Medulla oblongata (tissue), 1 donor: ENCODE data around the gene CD209.

ENCODE experiments used
- DNase-seq: peaks from one replicate; pipeline ENCODE4 v3.0.0-alpha.2; 2015; ENCODE audit errors: extremely low spot score

CD209 gene

DNA sequence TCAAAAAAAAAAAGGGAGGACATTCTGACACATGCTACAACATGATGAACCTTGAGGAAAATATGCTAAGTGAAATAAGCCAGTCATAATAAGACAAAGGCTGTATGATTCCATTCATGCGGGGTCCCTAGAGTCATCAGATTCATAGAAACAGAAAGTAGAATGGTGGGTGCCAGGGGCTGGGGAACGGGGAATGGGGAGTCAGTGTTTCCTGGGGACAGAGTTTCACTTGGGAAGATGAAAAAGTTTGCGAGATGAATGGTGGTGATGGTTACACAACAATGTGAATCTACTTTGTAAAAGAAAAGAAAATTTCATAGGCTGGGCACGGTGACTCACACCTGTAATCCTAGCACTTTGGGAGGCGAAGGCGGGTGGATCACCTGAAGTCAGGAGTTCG lies 9.3 kb downstream of the CD209 start:
- no peak for DNase-seq

DNA sequence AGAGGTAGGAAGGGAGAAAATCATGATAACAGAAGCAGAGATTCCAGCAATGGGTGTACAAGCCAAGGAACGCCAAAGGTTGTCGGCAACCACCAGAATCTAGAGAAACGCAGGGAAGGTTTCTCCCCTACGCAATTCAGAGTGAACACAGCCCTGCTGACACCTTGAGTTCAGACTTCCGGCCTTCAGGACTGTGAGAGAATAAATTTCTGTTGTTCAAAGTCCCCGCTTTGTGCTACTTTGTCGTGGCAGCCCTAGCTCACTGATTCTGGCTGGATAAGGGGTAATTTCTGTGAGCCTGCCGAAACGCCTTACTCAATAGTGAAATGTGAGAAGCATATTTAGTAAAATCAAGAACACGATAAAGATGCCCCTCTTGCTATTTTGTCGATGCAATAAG lies 10.1 kb downstream of the CD209 start:
- DNase-seq, result no peak

DNA sequence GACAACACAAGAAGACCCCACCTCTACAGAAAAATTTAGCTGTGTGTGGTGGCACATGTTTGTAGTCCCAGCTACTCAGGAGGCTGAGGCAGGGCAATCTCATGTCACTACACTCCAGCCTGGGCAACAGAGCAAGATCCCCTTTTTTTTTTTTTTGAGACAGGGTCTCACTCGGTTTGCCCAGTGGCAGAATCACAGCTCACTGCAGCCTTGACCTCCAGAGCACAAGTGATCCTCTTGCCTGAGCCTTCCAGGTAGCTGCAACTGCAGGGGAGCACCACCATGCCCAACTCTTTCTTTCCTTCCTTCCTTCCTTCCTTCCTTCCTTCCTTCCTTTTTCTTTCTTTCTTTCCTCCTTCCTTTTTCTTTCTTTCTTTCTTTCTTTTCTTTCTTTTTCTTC lies 11.2 kb downstream of the CD209 start:
- DNase-seq, result no peak

DNA sequence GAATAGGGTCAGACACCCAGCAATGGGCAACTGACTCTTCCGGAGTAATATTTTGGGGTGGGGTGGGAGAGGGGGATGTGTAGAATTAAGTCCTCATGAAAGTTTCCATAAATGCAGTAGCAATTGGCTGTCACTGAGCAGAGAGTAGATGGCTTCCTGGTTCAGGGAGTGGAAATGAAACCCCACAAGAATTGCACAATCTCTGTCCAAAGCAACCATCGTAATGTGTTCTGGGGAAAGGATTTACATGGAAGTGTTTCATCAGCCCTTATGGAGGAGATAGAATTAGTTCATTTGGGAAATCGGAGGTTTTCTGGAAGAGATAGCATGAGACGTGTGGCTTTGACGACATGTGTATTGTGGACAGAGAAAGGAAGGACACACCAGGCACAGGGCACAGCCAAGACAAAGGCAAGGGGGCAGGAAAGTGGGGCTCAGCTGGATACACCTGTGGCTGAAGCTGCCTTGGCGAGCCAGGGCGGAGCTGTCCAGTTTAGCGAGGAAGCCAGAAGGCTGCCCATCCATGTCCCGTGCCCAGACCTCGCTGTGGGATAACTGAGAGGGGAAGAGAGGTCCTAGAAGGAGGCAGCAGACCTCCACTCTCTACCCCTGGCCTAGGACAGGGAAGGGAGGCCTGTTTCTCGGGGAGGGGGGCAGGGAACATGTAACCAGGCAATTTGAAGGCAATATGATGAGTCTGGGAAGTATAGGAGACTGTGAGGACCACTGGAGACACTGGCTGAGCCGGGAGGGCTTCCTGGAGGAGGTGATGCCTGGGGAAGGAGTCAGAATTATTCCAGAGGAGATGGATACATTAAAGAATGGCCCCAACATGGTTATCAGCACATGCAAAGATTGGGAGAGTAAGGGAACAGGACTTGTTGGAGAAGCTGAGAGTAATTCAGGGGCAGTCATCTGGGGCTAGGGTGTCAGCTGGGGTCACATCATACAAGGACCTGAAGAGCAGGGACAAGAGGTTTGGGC lies 12.8 kb downstream of the CD209 start:
- DNase-seq, result peak; percentile 54

DNA sequence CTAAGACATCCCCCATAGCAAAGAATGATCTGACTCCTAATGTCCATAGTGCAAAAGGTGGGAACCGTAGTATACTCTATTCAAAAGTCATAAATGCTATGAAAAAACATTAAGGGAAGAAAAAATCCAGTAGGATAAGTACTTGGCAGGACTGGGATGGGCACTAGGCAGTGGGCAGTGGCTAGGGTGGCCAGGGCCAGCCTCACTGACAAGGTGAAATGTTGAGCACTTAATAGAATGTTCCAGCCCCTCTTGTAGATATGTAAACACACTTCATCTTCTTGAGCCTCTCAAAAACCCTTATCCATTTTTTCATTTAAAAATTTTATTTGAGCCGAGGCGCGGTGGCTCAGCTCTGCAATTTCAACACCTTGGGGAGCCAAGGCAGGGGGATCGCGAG lies 14.0 kb downstream of the CD209 start:
- DNase-seq, result no peak

DNA sequence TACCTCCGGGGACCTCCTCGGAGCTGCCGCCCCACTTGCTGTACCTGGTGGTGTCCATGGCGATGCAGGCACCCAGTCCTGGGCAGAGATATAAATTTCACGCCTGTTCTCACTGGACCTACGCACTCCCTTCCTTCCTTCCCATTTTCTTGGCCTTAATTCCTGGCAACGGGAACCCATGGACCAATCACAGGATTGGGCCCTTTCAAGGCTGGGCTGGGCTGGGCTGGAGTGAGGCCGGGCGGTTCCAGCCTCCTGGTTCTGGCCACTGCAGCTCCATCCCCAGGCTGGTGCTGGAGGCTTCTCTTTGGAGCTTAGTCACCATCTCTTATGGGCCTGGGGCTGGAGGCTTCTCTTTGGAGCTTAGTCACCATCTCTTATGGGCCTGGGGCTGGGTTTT lies 15.3 kb downstream of the CD209 start, which contains the start of gene CLEC4G:
TSS of gene CLEC4G (minus strand) at position 66 of the 400 bp plus-strand sequence. CDS start at position 58, 8 bp downstream.
- no peak for DNase-seq

DNA sequence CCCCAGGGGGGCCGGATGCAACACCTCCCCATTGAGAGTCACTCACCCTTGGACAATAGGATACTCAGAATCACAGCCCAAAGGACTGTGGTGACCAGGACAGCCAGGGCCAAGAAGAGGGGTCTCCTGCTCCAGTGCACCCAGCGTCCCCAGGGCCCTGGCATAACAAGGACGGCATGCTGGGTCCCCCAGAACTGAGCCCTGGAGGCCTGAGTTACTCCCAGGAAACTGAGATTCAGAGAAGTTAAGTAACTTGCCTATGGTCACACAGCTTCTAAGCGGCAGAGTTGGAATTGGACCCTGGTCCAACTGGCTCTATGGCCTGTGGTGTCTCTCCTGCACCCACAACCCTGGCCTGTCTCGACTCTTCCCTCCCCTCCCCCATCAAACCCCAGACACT lies 15.7 kb downstream of the CD209 start:
- no peak for DNase-seq

DNA sequence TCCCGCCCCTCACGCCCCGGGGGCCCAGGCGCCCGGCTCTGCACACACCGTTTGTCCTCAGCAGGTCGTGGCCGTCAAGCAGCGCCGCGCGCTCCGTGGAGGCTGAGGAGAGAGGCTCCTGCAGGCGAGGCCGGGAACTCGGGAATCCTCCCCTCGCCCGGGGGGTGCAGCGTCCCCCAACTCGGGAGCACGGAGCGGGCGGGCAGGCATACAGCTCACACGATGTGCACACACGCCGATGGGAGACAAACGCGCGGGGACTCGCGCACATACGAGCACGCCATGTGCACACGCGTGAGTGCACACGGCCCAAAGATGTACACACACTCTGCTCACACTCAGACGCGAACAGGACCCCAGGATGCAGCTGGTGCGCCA lies 16.1 kb downstream of the CD209 start:
- DNase-seq, result no peak

DNA sequence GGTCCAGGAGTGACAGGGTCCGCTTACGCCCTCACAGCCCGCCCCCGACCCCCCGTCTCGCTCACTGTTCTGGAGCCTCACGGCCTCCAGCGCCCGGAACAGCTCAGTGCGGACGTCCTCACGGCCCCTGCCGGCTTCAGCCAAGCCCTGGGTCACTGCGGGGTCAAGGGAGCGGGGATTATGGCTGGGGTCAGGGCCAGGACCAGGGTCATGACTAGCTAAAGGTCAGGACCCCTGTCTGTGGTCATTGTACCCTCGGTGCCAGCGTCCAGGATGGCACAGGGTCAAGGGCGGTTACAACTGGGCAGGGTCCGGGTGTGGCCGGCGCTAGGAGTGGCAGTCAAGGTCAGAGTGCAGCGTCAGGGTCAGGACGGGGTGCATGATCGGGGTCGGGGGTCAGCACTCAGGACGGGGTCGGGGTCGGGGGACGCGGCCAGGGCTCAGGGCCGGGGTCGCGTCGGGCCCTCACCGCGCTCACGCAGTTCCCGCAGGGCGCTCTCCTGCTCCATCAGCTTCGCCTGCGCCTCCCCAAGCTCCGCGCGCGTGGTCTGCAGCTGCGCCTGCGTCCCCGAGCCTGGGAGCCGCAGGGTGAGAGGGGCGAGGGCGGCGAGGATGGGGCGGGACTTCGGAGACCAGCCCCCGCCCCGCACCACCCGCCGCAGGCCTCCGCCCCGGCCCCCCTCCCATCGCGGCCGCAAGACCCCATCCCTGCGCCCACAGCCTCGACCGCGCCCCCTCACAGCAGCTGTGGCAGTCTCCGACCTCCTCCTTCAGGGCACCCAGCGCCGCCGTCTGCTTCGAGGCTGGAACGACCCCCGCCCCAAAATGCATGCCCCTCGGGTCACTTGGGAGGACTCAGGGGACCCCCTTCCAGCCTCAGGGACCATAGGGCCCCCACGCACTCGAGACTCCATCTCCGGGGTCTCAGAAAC lies 16.8 kb downstream of the CD209 start:
- DNase-seq, result no peak

DNA sequence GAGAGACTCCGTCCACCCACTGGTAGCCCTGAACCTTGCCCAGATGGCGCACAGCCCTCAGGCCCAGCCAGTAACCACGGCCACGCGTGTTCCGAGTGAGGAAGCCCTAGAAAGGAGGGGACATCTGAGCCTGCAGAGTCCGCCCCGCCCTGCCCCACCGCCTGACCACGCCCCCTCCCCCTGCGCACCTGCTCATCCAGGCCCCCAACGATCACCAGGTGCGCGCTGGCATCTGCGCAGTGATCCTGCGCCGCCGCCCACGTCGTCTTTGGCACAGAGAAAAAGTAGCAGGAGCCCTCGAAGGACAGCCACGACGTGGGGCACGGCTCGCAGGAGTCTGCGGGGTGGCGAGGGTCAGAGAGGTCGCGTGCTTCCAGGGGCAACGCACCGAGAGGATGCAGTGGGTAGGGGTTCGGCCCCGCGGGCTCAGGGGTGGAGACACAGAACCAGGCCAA lies 17.5 kb downstream of the CD209 start:
- no peak for DNase-seq

DNA sequence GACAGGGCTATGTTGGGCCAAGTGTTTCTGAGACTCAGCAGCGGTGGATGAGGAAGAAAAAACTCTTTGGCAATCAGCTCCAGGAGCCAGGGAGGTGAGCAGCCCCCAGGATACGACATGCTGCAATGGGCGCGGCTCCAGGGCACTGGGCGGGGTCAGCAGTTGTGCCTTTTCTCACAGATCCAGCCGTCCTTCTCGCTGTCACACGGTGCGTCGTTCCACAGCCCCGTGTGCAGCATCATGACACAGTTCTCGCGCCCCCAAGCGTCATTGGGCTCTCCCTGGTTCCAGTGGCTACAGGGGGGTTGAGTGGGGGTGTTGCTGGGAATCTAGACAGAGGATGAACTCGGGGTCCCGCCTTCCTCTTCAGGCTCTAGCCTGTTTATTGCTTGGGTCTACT lies 18.1 kb downstream of the CD209 start:
- DNase-seq, result no peak

DNA sequence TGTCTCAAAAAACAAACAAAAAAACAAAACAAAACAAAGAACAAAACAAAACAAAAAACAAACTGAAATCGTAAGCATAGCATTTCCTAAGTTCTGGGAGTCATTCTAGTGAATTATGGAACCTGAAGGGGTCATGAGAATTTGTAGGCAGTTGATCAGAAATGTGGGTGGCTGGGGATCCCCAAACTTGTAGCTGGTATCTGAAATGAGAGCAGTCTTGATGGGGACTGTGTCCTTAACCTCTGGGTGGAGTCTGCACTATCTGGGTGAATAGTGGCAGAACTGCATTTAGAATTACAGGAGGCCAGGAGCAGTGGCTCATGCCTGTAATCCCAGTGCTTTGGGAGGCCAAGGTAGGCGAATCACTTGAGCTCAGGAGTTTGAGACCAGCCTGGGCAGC lies 21.5 kb downstream of the CD209 start:
- no peak for DNase-seq

DNA sequence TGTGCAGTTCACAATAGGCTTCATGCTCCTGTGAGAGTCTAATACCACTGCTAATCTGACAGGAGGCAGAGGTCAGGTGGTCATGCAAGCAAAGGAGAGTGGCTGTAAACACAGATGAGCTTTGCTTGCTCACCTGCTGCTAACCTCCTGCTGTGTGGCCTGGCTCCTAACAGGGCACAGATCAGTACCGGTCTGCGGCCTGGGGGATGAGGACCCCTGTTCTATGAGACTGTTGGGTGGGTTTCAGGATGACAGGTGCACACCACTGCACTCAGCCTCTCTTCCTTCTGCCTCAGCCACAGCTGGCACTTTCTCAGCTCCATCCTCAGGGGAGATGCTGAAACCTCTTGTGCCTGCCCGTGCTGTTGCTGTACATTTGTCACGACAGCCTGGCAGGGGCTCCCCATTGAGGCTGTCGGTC lies 25.1 kb downstream of the CD209 start:
- DNase-seq, result no peak

DNA sequence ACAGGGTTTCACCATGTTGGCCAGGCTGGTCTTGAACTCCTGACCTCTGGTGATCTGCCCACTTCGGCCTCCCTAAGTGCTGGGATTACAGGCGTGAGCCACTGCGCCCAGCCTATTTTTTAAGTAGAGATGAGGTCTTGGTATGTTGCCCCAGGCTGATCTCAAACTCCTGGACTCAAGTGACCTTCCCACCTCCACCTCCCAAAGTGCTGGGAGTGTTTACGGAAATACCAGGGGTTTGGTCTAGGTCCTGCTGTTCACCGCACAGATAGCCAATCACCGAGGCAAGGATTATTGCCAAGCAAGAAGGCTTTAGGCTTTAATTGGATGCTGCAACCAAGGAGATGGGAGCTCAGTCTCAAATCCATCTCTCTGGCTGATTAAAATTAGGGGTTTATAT lies 27.0 kb downstream of the CD209 start:
- no peak for DNase-seq

DNA sequence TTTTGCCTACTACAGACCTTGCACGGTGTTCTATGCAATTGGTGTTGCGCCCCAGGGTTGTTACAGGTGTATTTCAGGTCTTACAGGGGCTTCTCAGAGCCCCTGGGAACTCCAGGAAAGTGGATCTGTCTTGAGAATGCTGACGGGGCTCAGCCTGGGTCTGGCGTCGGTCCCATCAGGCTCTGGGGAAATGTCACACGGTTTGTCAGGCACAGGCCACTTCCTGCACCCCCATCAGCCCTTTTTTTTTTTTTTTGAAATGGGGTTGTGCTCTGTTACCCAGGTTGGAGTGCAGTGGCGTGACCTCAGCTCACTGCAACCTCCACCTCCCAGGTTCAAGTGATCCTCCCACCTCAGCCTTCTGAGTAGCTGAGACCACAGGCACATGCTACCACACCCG lies 28.7 kb downstream of the CD209 start:
- DNase-seq, result no peak

DNA sequence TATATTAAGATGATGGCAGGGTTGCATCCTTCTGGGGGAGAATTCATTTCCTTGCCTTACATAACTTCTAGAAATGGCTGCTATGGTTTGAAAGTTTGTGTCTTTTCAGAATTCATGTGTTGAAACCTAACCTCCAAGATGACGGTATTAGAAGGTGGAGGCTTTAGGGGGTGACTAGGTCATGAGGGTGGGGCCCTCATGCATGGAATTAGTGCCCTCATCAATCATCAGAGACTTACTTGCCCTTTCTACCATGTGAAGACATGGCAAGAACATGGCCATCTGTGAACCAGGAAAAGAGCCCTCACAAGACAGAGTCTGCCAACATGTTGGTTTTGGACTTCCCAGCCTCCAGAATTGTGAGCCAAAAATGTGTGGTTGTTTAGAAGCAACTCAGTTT lies 30.6 kb downstream of the CD209 start:
- no peak for DNase-seq

DNA sequence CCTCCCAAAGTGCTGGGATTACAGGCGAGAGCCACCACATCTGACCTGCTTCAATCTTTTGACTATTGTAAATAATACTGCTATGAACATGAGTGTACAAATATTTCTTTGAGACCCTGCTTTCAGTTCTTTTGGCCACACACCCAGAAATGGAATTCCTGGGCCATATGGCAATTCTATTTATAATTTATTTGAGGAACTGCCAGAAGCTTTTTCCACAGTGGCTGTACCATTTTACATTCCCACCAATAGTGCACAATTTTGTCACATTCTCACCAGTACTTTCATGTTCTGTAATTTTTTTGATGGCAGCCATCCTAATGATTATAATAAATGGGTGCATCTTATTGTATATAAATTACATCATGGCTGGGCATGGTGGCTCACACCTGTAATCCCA lies 31.7 kb downstream of the CD209 start:
- DNase-seq, result no peak

DNA sequence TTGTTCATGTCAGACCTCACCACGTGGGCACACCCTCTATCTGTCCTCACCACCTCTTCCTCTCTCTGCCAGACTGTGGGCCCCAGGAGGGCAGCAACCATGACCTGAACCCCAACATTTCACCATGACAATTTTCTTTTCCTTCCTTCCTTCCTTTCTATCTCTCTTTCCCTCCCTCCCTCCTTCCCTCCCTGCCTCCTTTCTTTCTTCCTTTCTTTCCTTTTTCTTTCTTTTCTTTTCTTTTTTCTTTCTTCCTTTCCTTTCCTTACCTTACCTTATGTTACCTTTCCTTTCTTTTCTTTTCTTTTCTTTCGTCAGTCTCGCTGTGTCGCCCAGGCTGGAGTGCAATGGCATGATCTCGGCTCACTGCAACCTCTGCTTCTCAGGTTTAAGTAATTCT lies 36.7 kb downstream of the CD209 start:
- no peak for DNase-seq

DNA sequence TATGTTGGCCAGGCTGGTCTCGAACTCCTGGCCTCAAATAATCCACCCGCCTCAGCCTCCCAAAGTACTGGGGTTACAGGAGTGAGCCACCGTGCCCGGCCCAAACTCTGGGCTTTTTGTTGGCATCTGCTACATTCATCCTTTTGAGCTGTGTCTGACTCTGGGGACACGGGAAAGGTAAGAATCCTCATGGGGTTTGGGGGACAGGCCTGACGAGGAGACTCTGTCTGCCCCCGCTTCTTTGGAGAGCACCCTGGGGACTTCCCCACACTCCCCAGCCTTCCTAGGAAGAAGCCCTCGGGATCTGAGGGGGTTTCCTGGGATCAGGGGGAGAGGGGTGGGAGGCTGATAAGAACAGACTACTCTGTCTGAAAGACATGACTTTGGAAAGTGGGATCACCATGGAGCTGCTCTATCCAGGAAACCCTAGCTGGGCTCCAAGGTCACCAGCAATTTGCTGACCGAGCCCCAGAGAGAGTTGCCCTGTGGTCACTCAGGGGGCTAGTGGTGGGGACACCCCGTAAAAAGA lies 37.3 kb downstream of the CD209 start:
- DNase-seq, result no peak

DNA sequence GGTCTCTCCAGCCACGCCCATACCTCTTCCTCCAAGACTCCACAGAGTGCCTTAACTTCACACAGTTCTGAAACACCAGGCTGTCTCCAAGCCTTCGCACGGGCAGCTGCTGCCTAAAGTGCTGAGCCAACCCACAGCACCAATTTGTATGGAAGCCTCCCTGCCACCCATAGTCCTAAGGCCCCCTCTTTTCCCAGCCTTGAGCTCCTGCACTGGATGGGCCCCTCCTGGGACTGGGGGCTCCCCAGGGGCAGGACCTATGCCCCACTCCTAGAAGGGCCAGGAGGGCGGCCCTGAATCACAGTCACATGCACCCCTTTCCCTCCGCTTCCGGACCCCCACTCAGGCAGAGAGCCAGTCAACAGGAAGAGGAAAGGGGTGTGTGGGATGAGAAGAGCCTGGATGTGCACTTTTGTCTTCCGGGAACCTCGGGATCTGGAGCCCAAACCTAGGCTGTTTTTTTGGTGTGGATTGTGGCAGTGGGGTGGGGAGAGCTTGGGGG lies 40.3 kb downstream of the CD209 start:
- no peak for DNase-seq

DNA sequence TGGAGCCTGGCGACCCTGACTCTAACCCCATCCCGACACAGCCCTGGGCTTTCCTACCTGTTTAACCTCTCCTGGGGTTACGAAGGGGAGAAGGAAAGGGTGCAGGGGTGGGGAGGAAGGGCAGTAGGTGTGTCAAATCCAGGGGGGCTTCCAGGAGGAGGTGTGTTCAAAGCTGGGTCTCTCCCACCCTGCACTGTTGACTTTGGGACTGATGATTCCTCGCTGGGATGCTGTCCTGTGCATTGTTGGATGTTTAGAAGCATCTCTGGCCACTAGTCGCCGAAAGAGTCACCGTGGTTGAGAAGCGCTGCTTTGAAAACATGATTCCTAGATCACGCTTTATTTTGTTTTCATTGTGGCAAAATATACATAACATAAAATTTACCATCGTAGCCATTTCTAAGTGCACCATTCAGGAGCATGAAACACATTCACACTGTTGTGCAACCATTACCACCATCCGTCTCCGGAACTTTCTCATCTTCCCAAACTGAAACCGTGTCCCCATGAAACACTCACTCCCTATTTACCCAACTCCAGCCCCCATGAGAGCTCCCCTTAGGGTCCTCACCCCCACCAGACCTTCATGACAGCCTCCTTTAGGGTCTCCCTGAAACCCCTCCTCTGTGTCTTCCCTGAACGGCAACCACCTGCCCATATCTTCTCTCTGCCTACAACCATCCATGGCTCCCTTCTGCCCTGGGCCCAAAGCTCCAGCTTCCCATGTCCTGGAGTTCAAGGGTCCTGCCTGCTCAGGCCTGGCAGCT lies 41.0 kb downstream of the CD209 start:
- DNase-seq, result no peak
